ENCODE data around the gene RGS3.

DNA sequence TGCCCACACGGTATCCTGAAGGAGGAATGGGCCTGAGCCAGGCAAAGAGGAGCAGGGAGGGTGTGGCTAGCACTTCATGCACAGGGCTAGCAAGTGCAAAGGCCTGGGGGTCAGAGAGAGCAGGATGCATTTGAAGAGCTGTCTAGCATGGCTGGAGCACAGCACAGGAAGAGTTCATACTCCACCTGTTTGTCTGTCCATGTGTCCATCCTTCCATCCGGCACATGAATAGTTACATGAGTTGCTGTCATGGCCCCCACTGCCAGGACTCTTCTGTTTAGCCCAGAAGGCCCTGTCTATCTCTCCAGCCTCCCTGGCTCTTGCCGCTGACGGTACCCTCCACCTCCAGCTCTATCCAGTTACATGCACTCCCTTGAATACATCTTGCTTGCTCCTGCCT lies 17.1 kb downstream of the RGS3 start:
- TF ChIP-seq, protein P1, sequence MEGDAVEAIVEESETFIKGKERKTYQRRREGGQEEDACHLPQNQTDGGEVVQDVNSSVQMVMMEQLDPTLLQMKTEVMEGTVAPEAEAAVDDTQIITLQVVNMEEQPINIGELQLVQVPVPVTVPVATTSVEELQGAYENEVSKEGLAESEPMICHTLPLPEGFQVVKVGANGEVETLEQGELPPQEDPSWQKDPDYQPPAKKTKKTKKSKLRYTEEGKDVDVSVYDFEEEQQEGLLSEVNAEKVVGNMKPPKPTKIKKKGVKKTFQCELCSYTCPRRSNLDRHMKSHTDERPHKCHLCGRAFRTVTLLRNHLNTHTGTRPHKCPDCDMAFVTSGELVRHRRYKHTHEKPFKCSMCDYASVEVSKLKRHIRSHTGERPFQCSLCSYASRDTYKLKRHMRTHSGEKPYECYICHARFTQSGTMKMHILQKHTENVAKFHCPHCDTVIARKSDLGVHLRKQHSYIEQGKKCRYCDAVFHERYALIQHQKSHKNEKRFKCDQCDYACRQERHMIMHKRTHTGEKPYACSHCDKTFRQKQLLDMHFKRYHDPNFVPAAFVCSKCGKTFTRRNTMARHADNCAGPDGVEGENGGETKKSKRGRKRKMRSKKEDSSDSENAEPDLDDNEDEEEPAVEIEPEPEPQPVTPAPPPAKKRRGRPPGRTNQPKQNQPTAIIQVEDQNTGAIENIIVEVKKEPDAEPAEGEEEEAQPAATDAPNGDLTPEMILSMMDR (IDR thresholded peaks at IDR 0.05 in 4 of 5, conservative IDR thresholded peaks at IDR 0.05 in 1 of 5), result no peak
- TF ChIP-seq POLR2A (IDR thresholded peaks at IDR 0.05), result no peak

Data from gastrocnemius medialis (tissue), 4 donors.